ENCODE data around the gene MMAA.

DNA sequence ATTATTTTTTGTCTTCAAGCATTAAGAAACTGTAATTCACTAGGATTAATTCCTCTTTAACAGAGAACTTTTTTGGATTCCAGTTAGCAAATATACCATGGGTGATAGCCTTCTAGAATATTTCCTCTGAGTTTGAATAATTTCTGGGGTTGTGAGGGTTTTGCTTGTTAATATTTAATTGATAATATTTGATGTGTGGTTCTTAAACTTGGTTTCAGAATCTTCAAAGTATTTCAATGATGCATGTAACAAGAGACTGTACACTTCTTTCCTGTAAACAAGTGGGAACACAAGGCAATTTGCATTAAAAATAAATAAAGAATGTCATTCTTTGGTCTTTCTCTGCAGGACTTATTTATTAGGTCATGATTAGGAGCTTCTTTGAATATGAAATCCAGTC, 51.2 kb downstream of the MMAA start:
- TF ChIP-seq POLR2AphosphoS5 (IDR thresholded peaks at IDR 0.05) (no peak), RAD21 (conservative IDR thresholded peaks at IDR 0.05) (no peak), EZH2 (IDR thresholded peaks at IDR 0.05; ENCODE audit: borderline replicate concordance, insufficient read depth, low read length, poor library complexity, severe bottlenecking) (no peak), EP300 (conservative IDR thresholded peaks at IDR 0.05; ENCODE audit: poor library complexity, severe bottlenecking) (no peak), SMC3 (conservative IDR thresholded peaks at IDR 0.05; ENCODE audit: poor library complexity) (no peak), TAF1 (IDR thresholded peaks at IDR 0.05; ENCODE audit: low read depth) (no peak)
- TF ChIP-seq, protein P1, sequence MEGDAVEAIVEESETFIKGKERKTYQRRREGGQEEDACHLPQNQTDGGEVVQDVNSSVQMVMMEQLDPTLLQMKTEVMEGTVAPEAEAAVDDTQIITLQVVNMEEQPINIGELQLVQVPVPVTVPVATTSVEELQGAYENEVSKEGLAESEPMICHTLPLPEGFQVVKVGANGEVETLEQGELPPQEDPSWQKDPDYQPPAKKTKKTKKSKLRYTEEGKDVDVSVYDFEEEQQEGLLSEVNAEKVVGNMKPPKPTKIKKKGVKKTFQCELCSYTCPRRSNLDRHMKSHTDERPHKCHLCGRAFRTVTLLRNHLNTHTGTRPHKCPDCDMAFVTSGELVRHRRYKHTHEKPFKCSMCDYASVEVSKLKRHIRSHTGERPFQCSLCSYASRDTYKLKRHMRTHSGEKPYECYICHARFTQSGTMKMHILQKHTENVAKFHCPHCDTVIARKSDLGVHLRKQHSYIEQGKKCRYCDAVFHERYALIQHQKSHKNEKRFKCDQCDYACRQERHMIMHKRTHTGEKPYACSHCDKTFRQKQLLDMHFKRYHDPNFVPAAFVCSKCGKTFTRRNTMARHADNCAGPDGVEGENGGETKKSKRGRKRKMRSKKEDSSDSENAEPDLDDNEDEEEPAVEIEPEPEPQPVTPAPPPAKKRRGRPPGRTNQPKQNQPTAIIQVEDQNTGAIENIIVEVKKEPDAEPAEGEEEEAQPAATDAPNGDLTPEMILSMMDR (IDR thresholded peaks at IDR 0.05; ENCODE audit: poor library complexity, severe bottlenecking): no peak

Data from neural cell (in vitro differentiated cells).